Measurements from ENCODE around the gene KDM4C.

The KDM4C gene

DNA sequence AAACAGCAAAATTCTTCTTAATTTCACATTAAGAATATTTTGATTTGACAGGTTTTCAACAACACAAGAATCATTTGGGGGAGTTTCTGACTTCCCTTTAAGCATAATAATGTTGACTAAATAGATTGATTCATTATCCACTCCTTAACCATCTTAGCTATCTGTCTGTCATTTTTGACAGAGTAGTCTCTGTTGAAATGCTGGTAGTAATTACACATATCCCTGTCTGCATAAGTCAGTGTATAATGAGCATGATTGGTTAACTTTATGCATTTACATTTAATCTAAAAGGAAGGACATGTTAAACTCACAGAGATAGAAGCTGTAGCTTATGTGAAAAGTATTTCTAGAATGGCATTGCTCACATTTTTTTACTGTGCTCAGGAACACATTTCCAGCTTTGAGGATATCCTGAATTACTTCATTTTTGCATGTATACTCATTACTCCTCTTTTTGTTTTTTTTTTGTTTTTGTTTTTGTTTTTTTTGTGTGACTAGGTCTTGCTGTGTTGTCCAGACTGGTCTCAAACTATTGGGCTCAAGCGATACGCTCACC, 385.9 kb downstream of the KDM4C start:
- DNase-seq (ENCODE audit: low spot score) = no peak

GRCh38 chr9:7144265-7145046, 386.7 kb downstream of the KDM4C start:
- DNase-seq (ENCODE audit: low spot score) = peak; percentile 76

GRCh38 chr9:7145361-7146069, 387.7 kb downstream of the KDM4C start:
- DNase-seq (ENCODE audit: low spot score) = no peak

DNA sequence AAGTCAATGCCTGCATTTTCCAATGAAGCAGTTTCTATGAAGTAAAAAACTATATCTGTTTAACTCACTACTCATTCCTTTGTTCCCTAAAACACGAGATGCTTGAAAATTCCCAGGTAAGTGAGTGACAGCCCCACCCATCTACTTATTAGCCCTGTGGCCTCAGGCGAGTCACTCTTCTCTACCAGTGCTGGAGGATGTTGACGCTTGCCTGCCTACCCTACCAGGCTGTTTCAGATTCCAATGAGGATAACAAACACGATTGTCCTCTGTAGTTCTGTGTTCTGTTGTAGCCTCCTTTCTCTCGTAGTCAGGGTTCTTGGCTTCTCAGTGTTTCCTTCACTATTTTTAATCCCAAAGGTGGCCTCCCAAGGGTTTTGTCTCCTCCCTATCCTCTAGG, 388.8 kb downstream of the KDM4C start:
- peak; percentile 70 for DNase-seq (ENCODE audit: low spot score)

DNA sequence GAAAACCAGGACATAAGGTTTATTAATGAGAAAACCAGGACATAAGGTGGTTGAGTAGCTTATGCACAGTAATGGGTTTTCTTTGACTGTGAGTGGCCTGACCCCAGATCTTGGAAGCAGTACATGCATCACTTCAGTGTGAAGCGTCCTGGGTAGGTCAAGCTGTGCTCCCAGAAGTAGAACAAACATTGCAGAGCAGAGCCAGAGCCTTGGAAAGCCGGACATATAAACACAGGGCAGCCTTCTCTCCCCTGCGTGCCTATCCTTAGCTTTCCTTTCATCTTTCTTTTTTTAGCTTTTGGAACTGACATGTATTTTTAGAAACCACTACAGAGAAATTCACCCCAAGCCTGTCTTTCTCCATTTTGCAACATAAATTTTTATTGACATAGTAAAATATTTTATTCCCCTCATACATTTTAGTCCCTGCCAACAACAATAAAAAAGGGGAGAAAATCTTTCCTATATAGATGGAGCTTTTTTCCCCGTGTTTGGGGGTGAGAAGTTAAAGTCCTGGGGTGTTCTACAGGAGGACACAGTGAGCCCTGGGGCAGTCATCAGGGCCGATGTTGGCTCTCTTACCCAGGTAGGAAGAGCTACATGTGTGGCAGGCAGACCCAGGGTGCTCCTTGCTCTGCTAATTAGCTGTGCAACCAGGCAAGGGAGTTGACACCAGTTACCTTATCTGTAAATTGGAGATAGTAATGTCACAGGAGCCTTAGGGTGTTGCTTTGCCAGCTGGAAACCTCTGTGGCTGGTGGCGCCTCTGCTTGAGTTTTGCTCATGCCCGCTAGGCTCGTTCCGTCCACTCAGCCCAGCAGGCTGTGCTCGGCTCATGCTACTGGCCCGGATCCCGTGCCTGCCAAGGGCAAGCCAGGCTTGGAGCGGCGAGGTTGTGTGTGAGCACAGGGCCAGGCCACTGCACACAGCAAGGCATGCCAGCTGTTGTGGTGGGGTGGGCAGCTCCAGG, 389.6 kb downstream of the KDM4C start:
- no peak for DNase-seq (ENCODE audit: low spot score)

DNA sequence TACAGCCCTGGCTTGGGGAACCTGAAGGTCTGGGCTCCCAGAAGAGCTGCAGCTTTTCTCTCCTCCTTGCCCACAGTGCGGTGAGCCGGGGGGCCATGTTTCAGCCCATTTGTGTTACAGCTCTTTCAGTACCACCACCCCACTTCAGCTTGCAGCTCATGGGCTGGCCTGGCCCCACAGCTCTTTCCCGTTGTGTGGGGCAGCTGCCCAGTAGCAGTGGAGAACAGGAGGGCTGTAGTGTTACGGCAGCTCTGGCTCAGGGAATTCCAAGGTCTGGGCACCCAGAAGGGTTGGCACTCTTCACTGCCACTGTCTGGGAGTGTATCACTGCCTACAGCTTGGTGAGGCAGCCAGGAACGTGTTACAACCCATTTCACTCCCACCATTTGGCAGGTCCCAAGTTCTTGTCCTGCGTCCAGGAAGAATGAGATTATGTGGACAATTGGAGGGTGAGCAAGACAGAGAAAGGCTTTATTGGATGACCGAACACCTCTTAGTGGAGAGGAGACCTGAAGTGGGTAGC, 390.5 kb downstream of the KDM4C start:
- DNase-seq (ENCODE audit: low spot score) = no peak

DNA sequence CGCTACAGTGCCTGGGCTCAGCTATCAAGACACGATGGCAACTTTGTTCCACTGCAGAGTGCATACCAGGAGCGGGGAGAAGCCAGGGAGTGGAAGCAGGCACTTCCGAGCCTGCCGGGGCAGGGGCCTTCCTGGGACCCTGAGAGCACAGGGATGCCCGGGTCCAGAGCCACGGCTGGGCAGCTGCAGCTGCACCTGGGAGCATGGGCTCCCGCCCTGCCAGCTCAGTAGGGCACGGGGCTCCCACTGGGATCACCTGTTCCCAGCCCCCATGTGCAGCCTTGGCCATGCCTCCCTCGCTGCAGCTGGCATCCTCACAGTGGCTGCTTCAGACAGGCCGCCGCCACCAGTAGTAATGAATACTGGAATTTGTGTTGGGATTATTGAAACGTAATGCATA, 391.5 kb downstream of the KDM4C start:
- no peak for DNase-seq (ENCODE audit: low spot score)

DNA sequence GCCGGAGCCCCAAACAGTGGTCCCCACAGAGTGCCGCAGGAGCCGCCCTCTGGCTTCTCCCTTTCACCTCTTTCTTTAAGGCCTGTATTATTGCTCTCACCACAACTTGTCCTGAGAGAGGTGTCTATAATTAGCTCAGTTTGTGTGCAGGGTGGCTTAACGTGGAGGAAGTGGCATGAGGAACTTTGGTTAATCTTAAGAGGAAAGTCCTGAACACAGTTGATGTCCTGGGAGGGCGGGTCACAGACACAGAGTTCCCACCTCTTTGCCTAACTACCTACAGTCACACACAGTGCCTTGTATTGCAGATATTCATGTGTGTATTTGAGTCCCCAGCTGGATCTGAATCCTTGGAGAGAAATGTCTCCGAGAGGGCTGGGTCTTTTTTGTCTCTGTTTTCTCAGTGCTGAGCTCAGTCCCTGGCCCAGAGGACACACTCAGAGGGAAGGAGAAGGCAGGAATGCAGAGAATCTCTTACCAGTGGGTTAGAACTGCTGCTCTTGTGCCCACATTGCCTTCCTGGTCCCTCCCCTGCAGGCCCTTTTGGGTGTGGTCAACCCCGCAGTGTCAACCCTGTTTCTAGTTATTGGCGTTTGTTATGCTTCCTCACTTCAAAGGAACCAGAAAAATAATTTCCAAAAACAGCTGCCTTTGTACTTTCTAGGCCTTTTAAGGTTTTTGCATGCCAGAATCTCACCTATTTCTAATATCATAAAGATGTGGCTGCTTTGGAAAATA, 392.5 kb downstream of the KDM4C start:
- no peak for DNase-seq (ENCODE audit: low spot score)

- no peak for DNase-seq (ENCODE audit: low spot score)
Measured at GRCh38 chr9:7153134-7153533, 395.4 kb downstream of the KDM4C start.

DNA sequence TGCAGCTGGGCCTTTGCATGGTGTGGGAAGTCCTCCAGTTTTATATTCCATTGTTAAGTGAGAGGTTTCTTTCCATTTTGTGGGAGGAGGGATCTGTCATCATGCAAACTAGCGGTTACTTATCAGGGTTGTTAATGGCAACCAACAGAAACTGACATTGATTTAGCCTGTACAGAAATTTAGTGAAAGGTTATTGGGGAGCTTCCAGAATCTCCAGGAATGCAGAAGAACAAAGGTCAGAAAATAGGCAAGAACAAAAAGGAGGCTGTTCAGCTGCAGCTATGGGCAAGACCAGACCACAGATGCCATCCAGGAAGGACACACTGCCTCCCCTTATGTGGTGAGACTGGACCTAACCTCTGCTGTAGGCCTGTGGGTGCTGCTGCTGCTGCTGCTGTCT, 395.8 kb downstream of the KDM4C start:
- DNase-seq (ENCODE audit: low spot score) = no peak

DNA sequence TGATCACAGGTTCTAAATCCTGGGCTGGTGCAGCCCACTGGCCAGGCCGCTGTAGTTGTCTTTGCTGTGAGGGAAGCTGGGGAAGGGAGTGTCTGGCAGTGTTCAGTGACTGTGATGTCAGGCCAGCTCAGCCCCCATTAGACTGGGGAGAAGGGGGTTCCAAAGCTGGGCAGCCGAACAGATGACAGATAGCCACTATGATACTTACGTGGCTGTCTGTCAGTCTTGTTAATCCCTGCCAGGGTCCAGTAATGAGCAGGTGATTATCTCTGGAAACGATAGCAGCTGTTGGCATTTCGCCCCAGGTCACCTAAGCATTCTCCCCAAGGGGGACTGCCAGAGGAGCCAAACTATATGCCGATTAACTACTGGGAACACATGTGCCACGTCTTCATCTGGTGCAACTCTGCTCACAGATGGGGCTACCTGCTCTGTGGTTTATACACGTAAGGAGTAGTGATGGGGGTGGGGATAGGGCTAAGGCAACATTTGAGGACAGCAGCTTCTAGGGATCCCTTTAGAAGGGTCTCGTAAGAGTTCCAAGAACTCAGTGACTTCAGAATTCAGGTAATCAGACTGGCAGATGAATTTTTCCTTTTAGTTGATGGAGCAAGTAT, 396.3 kb downstream of the KDM4C start:
- DNase-seq (ENCODE audit: low spot score) = no peak

DNA sequence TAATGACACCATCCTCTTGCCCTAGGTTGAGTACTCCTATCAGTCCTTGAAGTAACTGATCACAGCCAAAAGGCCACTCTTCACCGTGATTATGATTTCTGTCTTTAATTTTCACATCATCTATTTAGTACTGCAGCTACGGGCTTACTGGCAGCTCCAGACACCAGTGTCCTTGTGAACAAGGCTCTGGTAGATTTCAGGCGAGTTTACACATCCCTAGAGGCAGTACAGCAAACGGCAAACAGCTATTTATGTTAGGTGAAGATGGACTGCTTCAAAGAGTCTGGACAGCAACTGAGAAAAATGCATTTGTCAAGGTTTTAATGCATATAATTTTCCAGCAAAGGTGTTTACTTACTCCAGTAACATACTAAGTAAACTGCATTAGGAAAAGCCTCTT, 396.9 kb downstream of the KDM4C start:
- DNase-seq (ENCODE audit: low spot score) = no peak

GRCh38 chr9:7161469-7161868, 403.7 kb downstream of the KDM4C start:
- no peak for DNase-seq (ENCODE audit: low spot score)

DNA sequence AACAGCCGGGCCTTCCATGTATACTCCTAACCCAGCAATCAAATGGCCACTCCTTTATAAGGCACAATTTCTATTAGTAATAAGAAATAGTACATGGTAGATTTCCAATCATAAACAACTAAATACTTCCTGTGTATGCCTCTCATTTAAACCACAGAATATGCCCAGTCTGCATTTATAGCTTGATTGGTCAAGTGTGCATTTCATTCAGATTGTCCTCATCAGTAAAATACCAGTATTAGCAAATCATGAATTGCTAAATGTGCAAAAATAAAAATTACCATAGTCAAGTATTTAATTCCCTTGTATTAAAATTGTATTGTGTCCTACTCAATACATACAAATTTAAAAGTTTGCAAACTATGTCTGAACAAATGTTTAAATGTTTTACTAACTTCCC, 406.2 kb downstream of the KDM4C start:
- no peak for DNase-seq (ENCODE audit: low spot score)

DNA sequence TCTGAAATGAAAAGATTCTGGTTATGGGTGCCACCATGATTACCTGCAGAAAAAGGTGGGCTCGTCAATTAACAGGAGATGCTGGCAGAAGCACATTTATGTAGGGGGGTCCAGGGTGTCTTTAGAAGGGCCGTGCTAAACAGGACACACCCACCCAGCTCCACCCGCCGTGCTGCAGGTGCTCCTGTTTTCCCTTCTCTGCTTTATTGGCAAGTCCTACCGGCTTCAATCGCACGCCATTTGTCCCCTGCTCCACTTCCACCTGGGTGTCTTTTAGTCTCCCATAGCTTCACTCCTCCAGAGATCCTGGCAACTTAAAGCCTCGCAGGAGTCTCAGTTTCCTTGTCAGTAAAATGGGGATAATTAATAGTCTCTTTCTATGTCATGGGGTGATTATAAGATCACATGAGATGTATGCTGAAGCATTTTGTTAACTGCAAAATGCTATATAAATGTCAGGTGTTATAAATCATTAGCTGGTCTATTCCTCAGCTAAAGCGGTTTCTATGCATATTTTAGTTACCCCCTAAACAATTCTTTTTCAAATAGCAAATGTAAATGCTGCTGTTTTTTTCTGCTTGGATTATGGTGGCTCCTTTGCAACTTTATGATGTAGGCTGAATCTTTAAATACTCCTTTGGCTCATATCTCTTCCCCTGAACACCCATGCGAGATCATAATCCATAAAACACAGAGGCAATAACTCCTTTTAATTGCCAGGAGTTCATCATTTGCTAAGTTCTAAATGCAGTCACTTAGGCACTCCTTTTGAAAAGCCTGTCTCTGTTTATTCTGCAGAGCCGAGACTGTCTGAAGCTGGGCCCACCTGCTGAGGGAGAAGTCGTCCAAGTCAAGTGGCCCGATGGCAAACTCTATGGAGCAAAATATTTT, 406.9 kb downstream of the KDM4C start:
- DNase-seq (ENCODE audit: low spot score) = no peak

DNA sequence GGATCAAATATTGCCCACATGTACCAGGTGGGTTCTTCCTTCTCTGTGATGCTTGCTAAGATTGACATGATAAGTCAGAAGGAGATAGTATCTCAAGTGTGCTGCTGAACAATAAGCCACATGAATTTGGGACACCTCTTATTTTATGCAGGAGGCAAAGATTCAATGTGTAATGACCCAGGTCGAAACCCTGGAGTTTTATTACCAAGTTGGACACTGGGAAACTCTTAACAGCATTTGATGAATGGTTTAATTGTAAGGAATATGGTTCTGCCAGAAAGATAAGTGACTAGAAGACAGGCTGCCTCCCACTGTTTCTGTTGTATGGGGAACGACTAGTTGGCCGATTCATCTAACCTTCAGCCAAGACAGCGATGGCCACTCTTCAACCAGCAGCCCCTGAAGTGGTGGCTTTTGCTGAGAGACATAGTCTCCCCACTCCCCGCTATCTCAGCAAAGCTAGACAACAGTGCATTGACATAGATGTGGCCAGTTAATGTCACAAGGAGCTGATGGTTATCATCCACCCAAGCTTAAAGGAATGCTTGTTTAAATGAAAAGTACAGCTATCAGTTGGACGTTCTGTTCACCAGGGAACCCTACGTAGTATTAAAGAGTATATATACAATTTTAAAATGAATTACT, 407.7 kb downstream of the KDM4C start:
- DNase-seq (ENCODE audit: low spot score) = no peak

- DNase-seq (ENCODE audit: low spot score) = no peak
Measured at GRCh38 chr9:7166074-7166473, 408.3 kb downstream of the KDM4C start.

DNA sequence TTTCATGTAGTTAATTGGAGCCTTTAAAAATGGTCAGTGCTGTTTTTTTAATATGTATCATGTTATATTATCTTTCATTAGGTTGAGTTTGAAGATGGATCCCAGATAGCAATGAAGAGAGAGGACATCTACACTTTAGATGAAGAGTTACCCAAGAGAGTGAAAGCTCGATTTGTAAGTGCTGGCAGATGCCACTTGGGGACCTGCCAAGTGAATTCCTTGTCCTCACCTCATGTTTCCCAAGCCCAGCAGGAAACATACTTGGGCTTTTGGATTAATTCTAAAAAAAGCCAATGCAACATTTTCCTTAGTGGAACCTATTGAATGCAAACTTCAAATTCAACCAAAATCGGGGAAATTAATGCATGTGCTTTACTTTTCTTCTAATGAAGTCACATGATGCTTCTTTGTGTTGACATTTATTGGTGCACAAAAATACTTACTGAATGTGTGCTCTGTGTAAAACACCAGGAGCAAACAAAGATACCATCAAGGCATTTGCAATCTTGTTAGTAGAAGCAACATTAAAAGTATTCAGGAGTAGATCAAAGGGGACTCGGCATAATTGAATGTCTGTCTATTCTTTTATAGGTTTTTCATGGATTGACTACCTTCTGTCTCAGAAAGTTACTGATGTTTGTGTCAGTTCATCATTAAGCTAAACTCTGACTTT, 412.1 kb downstream of the KDM4C start:
- DNase-seq (ENCODE audit: low spot score) = no peak

Measured in kidney tubule cell (primary cell).